K562 (cell line): ENCODE data around the gene NAPA. TPM values are rescaled to one million over a fixed set of nuclear protein-coding genes. Genes with fewer than 3 reads are reported as not detected.

Source experiments
- HDAC6 ChIP-seq: IDR thresholded peaks from 2 replicates; pipeline ENCODE4 v1.6.1; 2012; ENCODE audit warnings: low read depth, mild to moderate bottlenecking, control low read depth, inconsistent platforms, low read length, moderate library complexity
- PHB ChIP-seq: fragments of 250-450 bp; sonication (Bioruptor Pico); IDR thresholded peaks from 2 replicates; pipeline ENCODE4 v1.5.0; 2021
- POLR3G ChIP-seq: IDR thresholded peaks from 2 replicates; pipeline ENCODE4 v1.6.1; 2011; ENCODE audit not compliant: insufficient read length, insufficient replicate concordance; ENCODE audit errors: extremely low read depth
- SUPT5H ChIP-seq: fragments of 450-650 bp; IDR thresholded peaks from 2 replicates; pipeline ENCODE4 v1.6.1; 2016
- VEZF1 ChIP-seq: fragments of 200-800 bp; sonication (Bioruptor generic); IDR thresholded peaks from 2 replicates; pipeline ENCODE4 v1.6.1; 2017; ENCODE audit warnings: missing genetic modification characterization, missing compliant biosample characterization
- ZNF224 ChIP-seq: sonication (generic); formaldehyde crosslinking; IDR thresholded peaks from 2 replicates; pipeline ENCODE4 v1.8.0; 2022; ENCODE audit warnings: mild to moderate bottlenecking, missing genetic modification reagents
- ZNF511 ChIP-seq: sonication (generic); formaldehyde crosslinking; IDR thresholded peaks from 2 replicates; pipeline ENCODE4 v1.8.0; 2022; ENCODE audit warnings: mild to moderate bottlenecking, missing genetic modification reagents
- polyA plus RNA-seq, 8 experiments: library from polyadenylated mRNA; depleted of rRNA in 4 of 8; stranded (reverse) in 5 of 8; unstranded in 3 of 8; fragments of >200 nt; fragmentation: Nextera tagmentation in 2 of 8; fragmentation: Illumina TruSeq in 1 of 8; extraction: Ambion mirVana in 2 of 8; extraction: Trizol in 1 of 8; gene quantifications; 2 replicates each; pipeline versions ENCODE4 v1.2.1 to v1.2.3, GENCODE V29; 2011 to 2014; ENCODE audit warnings: inconsistent platforms in 1 of 8, missing spikeins in 1 of 8
- total RNA-seq, 7 experiments: library from RNA; depleted of rRNA in 6 of 7; stranded (reverse); fragments of >200 nt in 6 of 7; fragmentation: Illumina TruSeq in 2 of 7; extraction: Trizol in 2 of 7; gene quantifications; 2 replicates each; pipeline versions ENCODE4 v1.2.1 to v1.2.3, GENCODE V29; 2011 to 2021; ENCODE audit warnings: low replicate concordance in 1 of 7
- TF ChIP-seq, protein P1 (sequence below), 2 experiments: fragments of 450-650 bp; conservative IDR thresholded peaks; 2 replicates each; pipeline ENCODE4 v1.6.1; 2017; ENCODE audit warnings: mild to moderate bottlenecking in 2 of 2, moderate library complexity in 2 of 2

The NAPA gene
- total and polyA plus RNA-seq, 9 of the 15 experiments (the other 6 are each of a cell fraction or from before 2014, with no cell fraction given): 5.4 to 98.6 (median 77.5) TPM

DNA sequence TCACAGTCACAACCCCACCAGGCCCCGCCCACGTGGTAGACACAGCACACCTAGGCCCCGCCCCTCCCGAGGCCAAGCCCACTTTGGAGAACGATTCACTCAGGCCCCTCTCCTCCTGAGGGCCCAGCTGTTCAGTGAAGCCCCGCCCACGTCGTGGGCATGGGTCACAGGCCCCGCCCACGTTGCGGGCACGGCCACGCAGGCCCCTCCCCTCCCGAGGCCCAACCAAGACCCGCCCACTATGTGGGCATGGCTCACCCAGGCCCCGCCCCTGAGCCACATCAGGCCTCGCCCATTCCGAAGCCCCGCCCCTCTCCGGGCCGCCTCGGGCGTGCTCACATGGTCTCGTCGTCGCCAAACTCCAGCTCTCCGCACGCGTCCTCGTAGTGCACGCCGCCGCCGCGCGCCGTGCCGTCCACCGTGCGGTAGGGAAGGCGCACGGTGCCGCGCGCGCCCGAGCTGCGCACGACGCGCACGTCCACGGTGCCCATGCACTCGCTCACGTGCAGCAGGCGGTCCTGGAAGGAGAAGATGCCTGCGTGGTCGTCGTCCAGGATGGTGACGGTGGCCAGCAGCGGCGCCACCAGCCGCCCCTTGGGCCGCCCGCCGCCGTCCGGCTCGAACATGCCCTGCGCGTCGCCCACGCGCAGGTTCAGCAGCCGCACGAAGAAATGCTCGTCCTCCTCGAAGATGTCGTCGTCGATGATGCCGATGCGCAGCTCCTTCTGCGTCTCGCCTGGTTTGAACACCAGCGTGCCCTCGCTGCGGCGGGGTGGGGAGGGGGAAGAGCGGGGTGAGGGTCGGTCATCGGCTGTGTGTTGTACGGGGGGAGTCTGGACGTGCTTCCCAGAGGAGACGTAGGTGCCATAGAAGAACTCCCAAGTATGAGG lies 67.1 kb downstream of the NAPA start (continued):
- TF ChIP-seq VEZF1 (CRISPR knock-in tag) (peak; percentile 76), ZNF224 (peak; percentile 71; the same call in 1 of the 2 replicates), PHB (no peak), SUPT5H (no peak; the same call in 1 of the 2 replicates), HDAC6 (peak; percentile 75; the same call in 1 of the 2 replicates), POLR3G (no peak), ZNF511 (peak; percentile 94; the same call in 1 of the 2 replicates)
- TF ChIP-seq, protein P1, sequence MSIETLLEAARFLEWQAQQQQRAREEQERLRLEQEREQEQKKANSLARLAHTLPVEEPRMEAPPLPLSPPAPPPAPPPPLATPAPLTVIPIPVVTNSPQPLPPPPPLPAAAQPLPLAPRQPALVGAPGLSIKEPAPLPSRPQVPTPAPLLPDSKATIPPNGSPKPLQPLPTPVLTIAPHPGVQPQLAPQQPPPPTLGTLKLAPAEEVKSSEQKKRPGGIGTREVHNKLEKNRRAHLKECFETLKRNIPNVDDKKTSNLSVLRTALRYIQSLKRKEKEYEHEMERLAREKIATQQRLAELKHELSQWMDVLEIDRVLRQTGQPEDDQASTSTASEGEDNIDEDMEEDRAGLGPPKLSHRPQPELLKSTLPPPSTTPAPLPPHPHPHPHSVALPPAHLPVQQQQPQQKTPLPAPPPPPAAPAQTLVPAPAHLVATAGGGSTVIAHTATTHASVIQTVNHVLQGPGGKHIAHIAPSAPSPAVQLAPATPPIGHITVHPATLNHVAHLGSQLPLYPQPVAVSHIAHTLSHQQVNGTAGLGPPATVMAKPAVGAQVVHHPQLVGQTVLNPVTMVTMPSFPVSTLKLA (conservative IDR thresholded peaks at IDR 0.05): peak; percentile 95
- TF ChIP-seq, all 486 proteins: peak for 108
